OCI-LY3 (cell line): ENCODE data around the gene PRKAR1A.

Source experiments
- EZH2phosphoT487 ChIP-seq: fragments of 200-600 bp; shearing (Covaris generic); IDR thresholded peaks from 2 replicates; pipeline ENCODE4 v1.6.1; 2018; ENCODE audit warnings: antibody characterized with exemption, mixed run types, low read depth
- TF ChIP-seq, protein P1 (sequence below): fragments of 200-600, 300-600 bp; sonication (generic); IDR thresholded peaks from 2 replicates; pipeline ENCODE4 v1.5.1; 2014; ENCODE audit warnings: antibody characterized with exemption, low read length, low read depth

DNA sequence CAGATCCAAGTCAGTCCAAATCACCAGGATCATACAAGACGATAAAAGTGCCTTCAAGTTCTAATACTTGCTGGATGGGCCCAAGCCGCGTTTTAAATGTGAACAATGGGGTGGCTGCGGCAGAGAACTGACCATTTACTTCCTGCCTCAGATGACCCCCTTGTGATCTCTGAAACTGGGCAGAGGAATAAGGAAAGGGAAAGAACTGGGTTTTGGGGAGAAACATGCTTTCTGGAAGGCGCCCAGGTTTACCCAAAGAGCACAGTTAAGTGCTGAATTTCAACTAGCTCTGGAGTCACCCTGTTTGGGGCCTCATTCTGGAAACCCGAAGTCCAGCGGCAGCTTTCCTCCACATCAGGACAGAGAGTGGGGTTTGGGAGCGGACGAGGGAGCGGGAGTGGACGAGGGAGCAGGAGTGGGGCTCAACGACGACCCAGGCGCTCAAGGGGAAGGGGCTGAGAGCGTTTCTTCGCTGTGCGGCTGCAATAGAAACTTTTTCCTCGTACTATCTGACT lies 87.4 kb downstream of the PRKAR1A start:
- TF ChIP-seq, protein P1, sequence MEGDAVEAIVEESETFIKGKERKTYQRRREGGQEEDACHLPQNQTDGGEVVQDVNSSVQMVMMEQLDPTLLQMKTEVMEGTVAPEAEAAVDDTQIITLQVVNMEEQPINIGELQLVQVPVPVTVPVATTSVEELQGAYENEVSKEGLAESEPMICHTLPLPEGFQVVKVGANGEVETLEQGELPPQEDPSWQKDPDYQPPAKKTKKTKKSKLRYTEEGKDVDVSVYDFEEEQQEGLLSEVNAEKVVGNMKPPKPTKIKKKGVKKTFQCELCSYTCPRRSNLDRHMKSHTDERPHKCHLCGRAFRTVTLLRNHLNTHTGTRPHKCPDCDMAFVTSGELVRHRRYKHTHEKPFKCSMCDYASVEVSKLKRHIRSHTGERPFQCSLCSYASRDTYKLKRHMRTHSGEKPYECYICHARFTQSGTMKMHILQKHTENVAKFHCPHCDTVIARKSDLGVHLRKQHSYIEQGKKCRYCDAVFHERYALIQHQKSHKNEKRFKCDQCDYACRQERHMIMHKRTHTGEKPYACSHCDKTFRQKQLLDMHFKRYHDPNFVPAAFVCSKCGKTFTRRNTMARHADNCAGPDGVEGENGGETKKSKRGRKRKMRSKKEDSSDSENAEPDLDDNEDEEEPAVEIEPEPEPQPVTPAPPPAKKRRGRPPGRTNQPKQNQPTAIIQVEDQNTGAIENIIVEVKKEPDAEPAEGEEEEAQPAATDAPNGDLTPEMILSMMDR = no peak
- no peak for TF ChIP-seq EZH2phosphoT487
